SIG-M5 treated with dmso at 0.1 percent for 504 hours (cell line): ENCODE measurements around the gene CCZ1B.
"Not testable (repeated sequence)": the region's sequence is repeated elsewhere in the genome, so short reads cannot be mapped to it uniquely, and the experiment has no call there.

ENCODE experiments used
- DNase-seq: peaks from one replicate; lab custom pipeline; 2025; ENCODE audit not compliant: unreplicated experiment; lab: John Stamatoyannopoulos, UW

CCZ1B gene

DNA sequence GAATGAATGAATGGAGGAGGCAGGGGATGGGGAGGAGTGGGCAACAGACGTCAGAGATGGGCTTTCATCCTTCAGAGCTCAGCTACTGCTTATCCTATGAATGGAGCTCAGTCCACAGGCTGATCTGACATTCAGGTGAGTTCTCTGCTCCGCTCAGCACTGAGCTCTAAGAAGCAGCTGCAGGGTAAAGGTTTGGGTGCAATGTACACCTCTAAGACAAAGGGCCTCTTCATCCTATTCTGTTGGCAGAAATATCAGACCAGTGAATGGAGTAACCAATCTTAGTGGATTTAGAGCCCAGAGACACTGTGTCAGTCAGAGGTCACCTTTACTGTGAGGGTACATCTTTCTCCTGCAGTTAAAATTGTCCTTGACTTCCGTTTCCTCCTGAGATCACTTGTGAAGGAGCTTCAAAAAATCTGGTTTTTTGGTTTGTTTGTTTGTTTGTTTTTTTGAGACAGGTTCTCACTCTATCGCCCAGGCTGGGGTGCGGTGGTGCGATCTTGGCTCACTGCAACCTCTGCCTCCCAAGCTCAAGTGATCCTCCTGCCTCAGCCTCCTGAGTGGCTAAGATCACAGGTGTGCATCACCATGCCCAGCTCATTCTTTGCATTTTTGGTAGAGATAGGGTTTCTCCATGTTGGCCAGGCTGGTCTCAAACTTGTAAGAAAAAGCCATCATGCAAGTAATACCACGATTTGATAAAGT lies 5.1 kb upstream of the CCZ1B start:
- no peak for DNase-seq

DNA sequence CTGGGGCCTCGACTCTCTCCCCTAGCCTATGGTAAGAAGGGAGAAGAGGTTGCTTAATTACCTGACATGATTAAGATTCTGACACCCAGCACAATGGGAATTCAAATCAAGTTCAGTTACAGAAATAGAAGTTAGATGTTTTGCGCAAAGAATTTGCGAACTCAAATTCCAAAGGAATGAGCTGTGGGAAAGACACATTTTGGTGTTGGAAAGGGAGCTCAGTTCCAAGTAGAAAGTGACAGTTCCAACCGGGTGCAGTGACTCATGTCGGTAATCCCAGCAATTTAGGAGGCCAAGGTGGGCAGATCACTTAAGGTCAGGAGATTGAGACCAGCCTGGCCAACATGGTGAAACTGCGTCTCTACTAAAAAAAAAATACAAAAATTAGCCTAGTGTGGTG lies 4.0 kb upstream of the CCZ1B start:
- DNase-seq: not testable (repeated sequence)

DNA sequence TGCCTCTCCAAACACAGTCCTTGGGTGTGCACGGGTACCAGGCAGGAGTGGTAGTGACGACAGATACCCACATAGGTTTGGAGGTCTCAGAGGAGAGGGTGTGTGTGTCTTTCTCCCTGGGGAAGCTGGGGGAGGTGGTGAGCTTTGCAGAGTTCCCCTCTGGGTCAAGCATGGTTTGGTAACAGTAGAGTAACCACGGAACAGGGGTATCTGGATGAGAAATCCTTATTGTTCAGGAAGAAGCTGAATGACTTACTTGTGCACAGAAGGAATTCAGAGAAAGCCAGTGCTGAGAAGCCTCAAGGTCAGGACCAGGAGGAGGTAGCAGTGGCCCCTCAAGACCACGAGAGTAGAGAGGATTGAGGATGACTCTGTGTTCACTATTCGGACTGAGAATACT lies 3.5 kb upstream of the CCZ1B start:
- not testable (repeated sequence) for DNase-seq

DNA sequence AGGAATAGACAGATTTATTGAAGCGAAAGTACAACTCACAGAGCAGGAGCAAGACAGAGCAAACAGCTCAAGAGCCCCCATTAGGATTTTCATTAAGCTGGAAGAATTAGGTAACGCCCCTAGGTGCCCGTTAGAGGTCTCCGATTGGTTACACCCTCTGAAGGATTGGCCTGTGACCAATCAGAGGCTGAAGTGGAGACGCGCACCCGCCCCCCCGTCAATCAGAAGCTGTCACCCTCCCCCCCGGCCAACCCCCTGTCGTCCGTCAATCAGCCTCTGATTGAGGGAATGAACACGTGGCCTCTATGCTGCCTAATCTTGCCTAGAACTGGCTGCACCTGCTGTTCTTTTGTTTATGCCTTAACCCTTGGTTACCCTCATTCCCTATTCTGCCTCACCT lies 1.1 kb upstream of the CCZ1B start:
- DNase-seq: not testable (repeated sequence)

DNA sequence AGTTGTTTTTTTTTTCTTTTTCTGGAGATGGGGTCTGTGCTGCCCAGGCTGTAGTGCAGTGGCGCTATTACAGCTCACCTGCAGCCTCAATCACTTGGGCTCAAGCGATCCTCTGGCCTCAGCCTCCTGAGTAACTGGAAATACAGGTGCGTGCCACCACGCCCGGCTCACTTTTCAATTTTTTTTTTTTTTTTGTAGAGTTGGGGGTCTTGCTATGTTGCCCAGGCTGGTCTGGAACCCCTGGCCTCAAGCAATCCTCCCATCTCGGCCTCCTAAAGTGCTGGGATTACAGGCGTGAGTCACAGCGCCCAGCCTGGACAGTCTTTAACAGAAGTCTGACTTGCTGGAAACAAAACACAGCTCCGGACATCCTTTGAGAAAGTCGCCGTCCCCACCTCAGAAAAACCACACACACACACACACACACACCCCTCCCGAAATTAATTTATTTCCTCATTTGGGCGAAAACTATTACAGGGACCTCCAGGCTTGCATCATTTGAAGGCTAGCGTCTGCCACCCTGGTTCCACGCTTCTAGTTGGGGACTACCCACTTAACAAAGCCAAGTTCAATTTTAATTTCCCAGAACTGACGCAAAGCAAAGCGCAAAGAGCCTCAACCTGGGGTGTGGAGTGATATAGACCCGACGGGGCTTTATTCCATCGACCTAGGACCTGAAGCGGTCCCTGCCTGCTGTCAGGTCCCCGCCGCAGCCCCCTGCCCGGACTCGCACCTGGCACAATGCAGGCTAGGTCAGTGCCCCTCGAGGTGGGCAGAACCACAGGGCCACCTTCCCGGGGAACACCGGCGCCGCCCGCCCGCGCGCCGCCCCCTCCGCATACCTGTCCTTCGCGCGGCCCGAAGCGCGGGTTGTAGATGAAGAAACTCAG lies 594 bp downstream of the CCZ1B start:
- not testable (repeated sequence) for DNase-seq

DNA sequence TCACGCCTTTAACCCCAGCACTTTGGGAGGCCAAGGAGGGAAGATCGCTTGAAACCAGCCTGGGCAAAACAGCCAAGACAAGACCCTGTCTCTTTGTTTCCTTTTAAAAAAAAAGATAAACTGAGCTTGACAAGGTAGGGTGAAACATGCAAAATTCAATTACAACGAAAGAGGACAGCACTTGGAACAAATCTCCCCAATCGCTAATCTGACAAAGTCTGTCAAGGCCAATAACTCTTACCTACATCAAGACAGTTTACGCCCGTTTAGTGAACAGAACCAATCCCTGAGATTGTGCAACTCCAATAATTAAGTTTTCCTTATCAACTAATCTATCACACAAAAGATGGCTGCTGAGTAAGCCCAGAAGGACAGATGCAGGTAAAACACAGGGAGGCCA lies 4.5 kb downstream of the CCZ1B start:
- DNase-seq: not testable (repeated sequence)

DNA sequence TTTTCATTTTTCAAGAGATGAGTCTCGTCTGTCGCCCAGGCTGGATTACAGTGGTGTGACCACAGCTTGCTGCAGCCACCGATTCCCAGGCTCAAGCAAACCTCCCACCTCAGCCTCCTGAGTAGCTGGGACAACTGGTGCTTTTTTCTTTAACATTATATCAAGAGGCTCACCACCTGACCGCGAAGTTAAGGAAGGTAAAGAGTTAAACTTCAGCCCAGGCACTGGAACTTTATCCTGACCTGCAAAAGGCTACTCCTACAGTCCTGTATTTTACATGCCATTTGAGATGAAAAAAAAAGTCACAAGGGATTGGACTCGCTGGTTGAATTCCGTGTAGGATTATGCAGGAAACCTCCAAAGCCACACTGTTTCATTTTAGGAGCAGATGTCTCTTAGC lies 10.6 kb downstream of the CCZ1B start:
- DNase-seq: not testable (repeated sequence)

DNA sequence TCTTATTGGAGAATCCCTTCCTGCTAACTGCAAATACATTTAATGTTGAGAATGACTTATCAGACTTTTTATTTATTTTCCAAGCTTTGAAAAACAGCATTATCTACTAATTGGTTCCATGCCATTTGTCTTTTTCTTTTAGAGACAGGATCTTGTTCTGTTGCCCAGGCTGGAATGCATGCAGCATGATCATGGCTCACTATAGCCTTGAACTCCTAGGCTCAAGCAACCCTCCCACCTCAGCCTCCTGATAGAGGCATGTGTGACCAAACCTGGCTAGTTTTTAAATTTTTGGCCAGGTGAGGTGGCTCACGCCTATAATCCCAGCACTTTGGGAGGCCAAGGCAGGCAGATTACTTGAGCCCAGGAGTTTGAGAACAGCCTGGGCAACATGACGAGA lies 13.1 kb downstream of the CCZ1B start:
- DNase-seq: not testable (repeated sequence)

DNA sequence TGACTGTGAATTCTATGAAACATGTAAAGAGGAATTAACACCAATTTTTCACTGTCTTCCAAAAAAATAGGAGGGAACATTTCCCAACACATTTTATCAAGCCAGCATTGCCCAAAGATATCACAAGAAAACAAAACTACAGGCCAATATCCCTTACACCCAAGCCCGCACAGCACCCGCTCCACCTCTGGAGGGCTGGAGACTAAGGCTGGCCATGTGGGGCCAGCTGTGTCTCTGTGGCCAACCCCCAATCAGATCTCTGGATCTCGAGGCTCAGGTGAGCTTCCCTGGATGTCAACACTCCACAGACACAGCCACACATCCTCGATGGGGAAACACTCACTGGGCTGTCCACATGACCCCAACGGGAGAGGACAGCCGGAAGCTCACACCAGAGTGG lies 18.1 kb downstream of the CCZ1B start:
- DNase-seq: not testable (repeated sequence)

DNA sequence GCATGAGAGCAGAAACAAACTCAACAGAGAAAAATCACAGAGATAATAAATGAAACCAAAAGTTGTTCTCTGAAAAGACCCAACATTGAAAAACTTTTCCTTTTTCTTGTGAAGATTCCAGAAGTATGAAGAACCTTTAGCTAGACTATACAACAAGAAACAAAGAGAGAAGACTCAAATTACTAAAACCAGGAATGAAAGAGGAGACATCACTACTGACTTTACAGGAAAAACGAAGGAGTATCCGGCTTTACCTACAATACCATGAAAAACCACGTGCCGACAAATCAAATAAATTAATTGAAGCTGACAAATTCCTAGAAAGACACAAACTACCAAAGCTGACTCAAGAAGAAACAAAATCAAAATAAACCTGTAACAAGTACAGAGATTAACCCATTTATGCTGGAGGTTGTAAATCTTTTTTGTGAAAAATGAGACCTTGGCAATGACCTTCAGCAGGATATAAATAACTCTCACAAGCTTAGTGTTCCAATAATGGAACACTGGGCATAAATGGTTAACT lies 18.6 kb downstream of the CCZ1B start:
- DNase-seq: not testable (repeated sequence)

DNA sequence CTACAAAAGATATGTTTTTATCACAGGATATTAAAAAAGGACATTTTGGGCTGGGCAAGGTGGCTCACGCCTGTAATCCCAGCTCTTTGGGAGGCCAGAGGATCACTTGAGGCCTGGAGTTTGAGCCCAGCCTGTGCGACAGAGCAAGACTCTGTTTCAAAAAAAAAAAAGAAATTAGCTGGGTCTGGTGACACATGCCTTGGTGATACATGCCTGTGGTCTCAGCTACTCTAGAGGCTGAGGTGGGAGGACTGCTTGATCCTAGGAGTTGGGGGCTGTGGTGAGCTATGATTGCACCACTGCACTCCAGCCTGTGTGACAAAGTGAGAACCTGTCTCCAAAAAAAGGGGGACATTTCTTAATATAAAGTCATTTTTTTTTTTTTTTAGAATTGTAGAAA lies 25.7 kb downstream of the CCZ1B start:
- not testable (repeated sequence) for DNase-seq

DNA sequence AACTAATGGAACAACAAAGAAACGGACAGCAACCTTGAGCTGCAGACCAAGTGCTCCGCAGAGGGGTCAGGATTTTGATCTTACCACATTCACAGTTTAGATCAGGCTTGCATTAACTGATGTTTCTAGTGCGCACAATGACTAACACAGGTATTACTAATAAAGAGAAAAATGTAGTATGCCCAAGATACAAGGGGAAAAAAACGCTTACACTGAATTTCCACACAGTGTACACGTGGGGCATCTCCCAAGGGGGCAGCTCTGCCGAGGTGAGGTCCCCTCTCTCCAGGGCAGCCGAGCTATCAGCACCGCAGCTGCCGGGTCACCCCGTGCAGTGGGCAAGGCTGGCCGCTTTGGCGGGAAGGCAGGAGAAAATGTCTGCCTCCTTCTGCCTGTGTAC lies 26.2 kb downstream of the CCZ1B start:
- DNase-seq: not testable (repeated sequence)

DNA sequence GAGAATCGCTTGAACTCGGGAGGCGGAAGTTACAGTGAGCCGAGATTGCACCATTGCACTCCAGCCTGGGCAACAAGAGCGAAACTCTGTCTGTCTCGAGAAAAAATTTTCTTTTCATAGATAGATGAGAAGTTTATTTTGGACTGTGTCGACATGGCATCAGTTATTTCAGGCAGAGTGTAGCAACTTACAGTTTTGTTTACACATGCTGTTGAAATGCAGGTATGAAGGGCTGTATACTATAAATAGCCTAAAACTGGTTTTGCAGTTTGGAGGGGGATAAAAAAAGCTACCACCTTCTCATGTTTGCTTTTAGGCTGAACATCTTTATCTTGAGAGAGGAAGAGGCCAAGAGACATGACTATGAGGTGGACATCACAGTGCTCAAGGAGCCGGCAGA lies 28.0 kb downstream of the CCZ1B start:
- not testable (repeated sequence) for DNase-seq

DNA sequence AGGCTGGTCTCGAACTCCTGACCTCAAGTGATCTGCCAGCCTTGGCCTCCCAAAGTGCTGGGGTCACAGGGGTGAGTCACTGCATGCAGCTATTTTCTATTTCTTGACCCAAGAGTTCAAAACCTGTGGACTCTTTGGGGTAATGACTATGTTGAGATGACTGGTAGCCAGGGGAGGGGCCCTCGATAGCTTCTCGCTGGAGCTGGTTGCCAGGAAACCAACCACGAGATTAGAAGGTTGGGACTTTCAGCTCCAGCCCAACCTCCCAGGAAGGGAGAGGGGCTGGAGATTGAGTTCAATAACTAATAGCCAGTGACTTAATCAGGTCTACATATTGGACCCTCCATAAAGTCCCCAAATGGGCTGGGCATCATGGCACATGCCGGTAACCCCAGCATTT lies 28.9 kb downstream of the CCZ1B start:
- not testable (repeated sequence) for DNase-seq

DNA sequence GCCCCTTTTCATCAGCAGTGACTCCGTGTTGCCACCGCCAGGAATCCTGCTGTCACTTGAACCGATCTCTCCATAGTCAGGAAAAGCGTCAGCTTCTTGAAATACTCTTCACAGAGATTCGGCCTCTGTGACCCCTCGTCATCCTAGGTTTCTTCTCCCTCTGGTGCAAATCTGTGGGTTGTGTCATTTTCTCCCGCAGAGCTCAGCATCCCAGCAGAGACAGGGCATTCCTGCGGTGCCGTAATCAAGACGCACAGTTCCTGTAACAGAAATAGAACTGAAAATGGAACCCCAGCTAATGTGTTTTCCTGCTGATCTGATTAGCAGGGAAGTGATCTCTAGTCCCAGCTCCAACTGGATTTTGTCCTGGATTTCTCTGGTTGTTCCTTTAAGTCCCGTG lies 31.8 kb downstream of the CCZ1B start:
- DNase-seq: not testable (repeated sequence)

DNA sequence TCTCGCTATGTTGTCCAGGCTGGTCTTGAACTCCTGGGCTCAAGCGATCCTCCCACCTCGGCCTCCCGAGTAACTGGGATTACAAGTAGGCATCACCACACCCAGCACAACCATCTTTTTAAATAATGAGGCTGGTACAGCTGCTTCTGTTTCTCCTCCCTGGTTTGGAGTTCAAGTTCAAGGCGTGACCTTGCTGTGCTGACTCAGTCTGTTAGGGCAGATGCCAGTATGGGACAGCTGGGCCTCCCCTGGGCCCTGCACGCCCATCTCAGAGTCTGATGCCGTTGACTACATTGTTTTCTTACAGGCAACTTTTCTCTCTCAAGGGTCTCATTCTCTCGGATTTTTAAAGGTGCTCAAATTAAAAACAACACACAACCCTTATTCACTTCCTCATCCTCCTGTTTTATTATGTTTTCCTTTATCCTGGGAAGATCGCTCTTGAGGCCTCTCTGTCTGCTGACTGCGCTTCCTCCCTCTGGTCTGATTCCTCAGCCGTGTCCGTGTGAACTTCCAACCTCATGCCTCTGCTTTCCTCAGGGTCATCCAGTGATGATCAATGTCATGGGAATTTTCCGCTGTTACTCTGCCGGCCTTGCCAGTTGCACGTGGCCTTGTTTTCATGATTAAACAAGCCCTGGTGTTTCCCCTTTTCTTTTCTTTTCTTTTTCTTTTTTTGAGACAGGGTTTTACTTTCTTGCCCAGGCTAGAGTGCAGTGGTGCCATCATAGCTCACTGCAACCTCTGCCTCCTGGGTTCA lies 33.8 kb downstream of the CCZ1B start:
- DNase-seq: not testable (repeated sequence)

DNA sequence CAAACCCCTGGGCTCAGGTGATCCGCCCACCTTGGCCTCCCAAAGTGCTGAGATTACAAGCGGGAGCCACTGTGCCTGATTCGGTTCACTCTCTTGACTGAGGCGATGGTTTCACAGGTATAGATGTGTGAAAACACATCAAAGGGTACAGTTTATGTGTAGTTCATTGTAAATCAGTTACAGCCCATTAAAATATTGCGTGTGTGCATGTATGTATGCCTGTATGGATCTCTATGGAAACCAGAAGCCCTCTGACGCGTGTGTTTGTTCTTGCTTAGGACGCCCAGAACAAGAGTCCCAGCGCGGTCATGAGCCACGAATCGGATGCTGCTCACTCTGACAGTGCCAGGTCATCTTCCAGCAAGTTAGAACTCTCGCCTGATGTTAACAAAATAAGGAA lies 36.7 kb downstream of the CCZ1B start:
- DNase-seq: not testable (repeated sequence)

DNA sequence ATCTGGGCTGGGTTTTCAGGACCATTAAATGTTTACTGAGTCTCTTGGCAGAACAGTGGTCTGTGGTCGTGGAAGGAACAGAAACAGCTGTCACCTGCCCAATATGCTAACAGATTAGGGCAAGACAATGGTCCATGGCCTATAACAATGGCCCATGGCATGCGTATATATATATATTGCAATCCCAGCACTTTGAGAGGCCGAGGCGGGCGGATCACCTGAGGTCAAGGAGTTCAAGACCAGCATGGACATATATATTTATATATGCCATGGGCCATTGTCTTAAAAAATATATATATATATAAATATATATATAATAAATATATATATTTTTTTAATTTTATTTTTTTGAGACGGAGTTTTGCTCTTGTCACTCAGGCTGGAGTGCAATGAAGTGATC lies 44.5 kb downstream of the CCZ1B start:
- not testable (repeated sequence) for DNase-seq

DNA sequence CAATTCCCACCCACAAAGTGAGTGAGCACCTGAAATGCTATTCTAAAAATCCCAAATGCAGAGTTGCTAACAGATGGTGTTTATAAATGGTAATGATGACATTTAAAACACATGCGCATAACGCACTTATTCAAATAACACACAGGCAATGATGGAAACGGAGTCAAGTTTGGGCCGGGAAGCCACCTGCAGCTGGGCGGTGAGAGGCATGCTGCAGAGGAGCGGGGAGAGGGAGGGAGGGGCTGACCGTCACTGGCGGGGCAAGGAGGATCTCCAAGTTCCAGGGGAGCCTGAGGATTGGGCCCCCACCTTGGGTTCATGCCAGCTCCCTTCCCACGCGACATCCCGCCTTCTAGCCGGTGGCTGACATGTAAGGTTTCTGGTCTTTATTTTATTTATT lies 64.9 kb downstream of the CCZ1B start:
- DNase-seq: not testable (repeated sequence)

DNA sequence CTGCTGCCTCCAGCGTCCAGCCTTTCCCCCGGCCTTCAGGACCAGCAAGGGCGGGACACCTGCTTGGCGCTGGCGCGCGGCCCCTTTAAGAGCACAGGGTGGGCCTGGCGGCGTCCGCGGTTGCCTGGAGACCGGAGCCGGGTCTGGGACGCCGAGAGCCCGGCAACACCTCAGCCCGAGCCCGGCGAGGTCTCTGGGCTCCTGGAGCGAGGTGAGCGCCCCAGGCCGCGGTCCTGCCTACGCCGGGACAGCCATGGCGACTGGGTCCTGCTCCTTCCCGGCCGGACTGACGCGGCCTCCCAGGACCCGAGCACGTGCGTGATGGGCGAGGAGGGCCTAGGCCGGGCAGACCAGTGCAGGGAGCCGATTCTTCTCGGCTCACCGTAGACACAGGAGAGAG lies 72.1 kb downstream of the CCZ1B start, which contains the start of gene RSPH10B2:
RSPH10B2 (plus strand) TSS at position 140 of the 400 bp plus-strand sequence. CDS start 3,575 bp downstream, outside the sequence.
- not testable (repeated sequence) for DNase-seq

DNA sequence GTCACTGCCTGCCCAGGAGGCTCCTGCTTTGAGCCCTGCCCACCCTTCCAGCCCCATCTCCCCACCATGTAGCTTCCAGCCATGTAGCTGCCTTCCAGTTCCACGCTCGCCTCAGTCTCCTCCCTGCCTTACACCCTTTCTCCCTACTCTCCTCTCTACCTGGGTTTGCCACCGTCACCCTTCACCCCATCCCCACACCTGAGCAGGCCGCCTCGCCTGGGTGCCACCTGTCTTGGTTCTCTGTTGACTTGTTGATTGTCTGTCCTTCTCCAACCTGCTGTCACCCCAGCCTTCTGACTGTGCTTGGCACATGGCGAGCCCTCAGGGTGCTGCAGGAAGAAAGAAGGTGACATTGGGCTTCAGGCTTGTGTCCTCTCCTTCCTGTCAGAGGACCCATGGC lies 75.9 kb downstream of the CCZ1B start:
- not testable (repeated sequence) for DNase-seq
